Skeletal muscle tissue (tissue), 4 donors: ENCODE results near the gene NELFA. TPM values are rescaled to one million over a fixed set of nuclear protein-coding genes. Genes with fewer than 3 reads are reported as not detected.
"Not testable (repeated sequence)": the region's sequence is repeated elsewhere in the genome, so short reads cannot be mapped to it uniquely, and the experiment has no call there.

ENCODE experiments used
- H3K27ac ChIP-seq: one replicate; pipeline ENCODE4 v1.7.0; 2013; ENCODE audit warnings: mild to moderate bottlenecking, low read depth, low read length, inconsistent platforms
- H3K27me3 ChIP-seq, 3 donors: one replicate each; pipeline ENCODE4 v1.7.0; 2013; ENCODE audit warnings: low read length in 3 of 3; ENCODE audit not compliant: control insufficient read depth in 3 of 3, insufficient read depth in 3 of 3
- H3K36me3 ChIP-seq, 3 donors: one replicate each; pipeline ENCODE4 v1.7.0; 2013; ENCODE audit warnings: low read length in 3 of 3; ENCODE audit not compliant: control insufficient read depth in 3 of 3, insufficient read depth in 3 of 3
- H3K4me1 ChIP-seq, 3 donors: one replicate each; pipeline ENCODE4 v1.7.0; 2013; ENCODE audit warnings: low read length in 3 of 3, mild to moderate bottlenecking in 3 of 3; ENCODE audit not compliant: control insufficient read depth in 3 of 3, insufficient read depth in 3 of 3
- H3K4me3 ChIP-seq, 3 donors: one replicate each; pipeline ENCODE4 v1.7.0; 2013; ENCODE audit warnings: low read length in 3 of 3
- H3K9ac ChIP-seq, 3 donors: one replicate each; pipeline ENCODE4 v1.7.0; 2013; ENCODE audit warnings: low read length in 3 of 3, mild to moderate bottlenecking in 3 of 3, moderate library complexity in 2 of 3, low read depth in 1 of 3
- H3K9me3 ChIP-seq, 3 donors: one replicate each; pipeline ENCODE4 v1.7.0; 2013; ENCODE audit warnings: low read length in 3 of 3; ENCODE audit not compliant: control insufficient read depth in 3 of 3
- total RNA-seq: library from RNA; depleted of rRNA; stranded (reverse); fragments of >200 nt; gene quantifications from one replicate; pipeline ENCODE4 v1.2.3, GENCODE V29; 2014
- donor health status: Osteomylitis.

Gene NELFA
- total RNA-seq, 1 donor from 2014 or later = 15.1 TPM

DNA sequence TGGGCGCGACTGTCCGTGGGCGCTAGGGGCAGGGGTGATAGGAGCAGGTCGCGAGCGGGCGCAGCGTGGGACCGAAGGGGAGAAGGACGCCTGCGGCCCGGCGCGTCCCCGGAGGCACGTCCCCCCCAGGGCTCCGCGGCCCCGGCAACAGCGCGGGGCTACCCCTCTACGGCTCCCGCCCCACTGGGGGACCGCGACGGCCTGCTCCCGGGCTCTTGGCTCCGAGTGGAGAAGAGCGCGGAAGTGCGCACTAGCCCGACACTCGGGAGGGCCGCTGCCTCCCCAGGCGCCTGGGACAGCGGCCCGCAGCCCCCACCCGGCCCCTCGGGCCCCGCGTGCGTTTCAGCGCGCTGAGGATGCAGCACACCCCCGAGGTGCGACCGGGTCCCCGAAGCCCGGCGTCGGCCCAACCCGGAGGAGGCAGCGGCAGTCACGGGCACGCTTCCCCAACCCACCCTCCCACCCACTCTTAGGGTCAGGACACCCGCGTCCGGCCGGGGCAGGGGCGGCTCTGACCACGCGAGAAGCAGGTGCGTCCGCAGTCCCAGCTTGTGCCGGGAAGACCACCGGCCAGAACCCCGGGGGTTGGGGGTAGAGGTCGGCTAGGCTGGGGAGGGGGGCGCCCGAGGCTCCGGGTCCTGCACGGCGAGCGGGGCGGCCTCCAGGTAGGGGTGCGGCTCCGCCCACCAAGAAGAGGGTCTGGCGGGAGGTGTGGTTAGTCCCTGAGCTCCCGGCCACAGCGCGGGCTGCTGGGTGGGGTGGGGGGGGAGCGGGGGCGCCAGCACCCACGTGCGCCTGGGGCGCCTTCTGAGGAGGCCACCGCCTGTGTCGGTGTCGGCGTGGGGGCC is 31.8 kb upstream of the NELFA start:
- Histone ChIP-seq H3K9me3 (no peaks in the 10 kb centered on the region), H3K9ac (no peak overlapping the region), H3K4me1 (peaks cover 6 to 11% (median 8%) of the 10 kb centered on the region in 3 donors), H3K27me3 (peaks cover 29 to 41% (median 41%) of the 10 kb centered on the region in 3 donors), H3K36me3 (no peaks in the 10 kb centered on the region), H3K4me3 (peak overlapping the region in 1 of 3 donors; percentile 65), H3K27ac (no peak overlapping the region)

- Histone ChIP-seq H3K4me1 (peaks cover 6 to 8% (median 6%) of the 10 kb centered on the region in 3 donors), H3K9me3 (no peaks in the 10 kb centered on the region), H3K27me3 (peaks cover 15 to 21% (median 17%) of the 10 kb centered on the region in 3 donors), H3K4me3 (no peak overlapping the region), H3K36me3 (no peaks in the 10 kb centered on the region), H3K27ac (no peak overlapping the region), H3K9ac (no peak overlapping the region)
These were observed 28.1 kb upstream of the NELFA start for GRCh38 chr4:2036866-2037265.

DNA sequence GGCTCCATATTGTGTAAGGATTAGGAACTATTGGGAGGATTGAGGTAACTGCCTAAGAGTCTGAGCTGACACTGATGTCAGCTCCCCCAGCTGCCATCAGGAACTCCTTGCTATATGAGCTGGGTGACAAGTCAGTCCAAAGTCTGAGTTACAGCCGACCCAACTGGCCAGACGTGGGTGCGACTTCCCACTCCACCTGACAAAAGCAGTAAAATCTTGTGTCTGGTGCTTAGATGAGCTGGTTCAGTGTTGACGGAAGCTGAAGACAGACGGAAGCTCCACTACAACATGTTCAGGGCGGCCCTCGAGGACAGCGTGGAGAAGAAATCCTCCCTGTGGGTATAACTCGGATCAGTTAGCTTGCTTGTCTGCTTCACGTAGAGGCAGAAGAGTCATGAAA is 27.6 kb upstream of the NELFA start:
- Histone ChIP-seq H3K27ac (no peak overlapping the region), H3K27me3 (peaks cover 10 to 16% (median 12%) of the 10 kb centered on the region in 3 donors), H3K36me3 (no peaks in the 10 kb centered on the region), H3K4me1 (peaks cover under 1 to 3% (median 3%) of the 10 kb centered on the region in 3 donors), H3K9me3 (no peaks in the 10 kb centered on the region), H3K4me3 (no peak overlapping the region), H3K9ac (peak overlapping the region in 1 of 3 donors; percentile 10)

- H3K36me3 ChIP-seq, H3K27me3 ChIP-seq, H3K4me1 ChIP-seq, H3K9me3 ChIP-seq, H3K27ac ChIP-seq, H3K4me3 ChIP-seq, H3K9ac ChIP-seq: not testable (repeated sequence)
These were observed 22.4 kb upstream of the NELFA start for GRCh38 chr4:2031161-2031560.

GRCh38 chr4:2027120-2027519 is 18.3 kb upstream of the NELFA start:
- not testable (repeated sequence) for H3K27ac ChIP-seq, H3K4me3 ChIP-seq, H3K27me3 ChIP-seq, H3K9ac ChIP-seq, H3K4me1 ChIP-seq, H3K36me3 ChIP-seq, H3K9me3 ChIP-seq

DNA sequence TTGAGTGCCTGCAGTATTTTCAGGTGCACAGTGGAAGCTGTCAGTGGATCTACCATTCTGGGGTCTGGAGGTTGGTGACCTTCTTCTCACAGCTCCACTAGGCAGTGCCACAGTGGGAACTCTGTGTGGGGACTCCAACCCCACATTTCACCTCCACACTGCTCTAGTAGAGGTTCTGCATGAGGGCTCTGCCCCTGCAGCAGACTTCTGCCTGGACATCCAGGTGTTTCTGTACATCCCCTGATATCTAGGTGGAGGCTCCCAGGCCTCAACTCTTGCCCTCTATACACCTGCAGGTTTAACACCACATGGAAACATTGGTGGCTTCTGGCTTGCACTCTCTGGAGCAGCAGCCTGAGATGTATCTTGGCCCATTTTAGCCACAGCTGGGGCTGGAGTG is 17.0 kb upstream of the NELFA start:
- Histone ChIP-seq H3K9ac (no peak overlapping the region), H3K4me3 (no peak overlapping the region), H3K36me3 (no peaks in the 10 kb centered on the region), H3K4me1 (no peaks in the 10 kb centered on the region), H3K27ac (no peak overlapping the region), H3K27me3 (peaks cover 0 to 7% (median 4%) of the 10 kb centered on the region in 3 donors), H3K9me3 (no peaks in the 10 kb centered on the region)

GRCh38 chr4:2024683-2025082 is 15.9 kb upstream of the NELFA start:
- no peaks in the 10 kb centered on the region for H3K9me3 ChIP-seq
- H3K4me1 ChIP-seq = no peaks in the 10 kb centered on the region
- no peak overlapping the region for H3K9ac ChIP-seq
- H3K27me3 ChIP-seq = peaks cover 0 to 7% (median 4%) of the 10 kb centered on the region in 3 donors
- H3K27ac ChIP-seq = no peak overlapping the region
- H3K36me3 ChIP-seq = no peaks in the 10 kb centered on the region
- no peak overlapping the region for H3K4me3 ChIP-seq

DNA sequence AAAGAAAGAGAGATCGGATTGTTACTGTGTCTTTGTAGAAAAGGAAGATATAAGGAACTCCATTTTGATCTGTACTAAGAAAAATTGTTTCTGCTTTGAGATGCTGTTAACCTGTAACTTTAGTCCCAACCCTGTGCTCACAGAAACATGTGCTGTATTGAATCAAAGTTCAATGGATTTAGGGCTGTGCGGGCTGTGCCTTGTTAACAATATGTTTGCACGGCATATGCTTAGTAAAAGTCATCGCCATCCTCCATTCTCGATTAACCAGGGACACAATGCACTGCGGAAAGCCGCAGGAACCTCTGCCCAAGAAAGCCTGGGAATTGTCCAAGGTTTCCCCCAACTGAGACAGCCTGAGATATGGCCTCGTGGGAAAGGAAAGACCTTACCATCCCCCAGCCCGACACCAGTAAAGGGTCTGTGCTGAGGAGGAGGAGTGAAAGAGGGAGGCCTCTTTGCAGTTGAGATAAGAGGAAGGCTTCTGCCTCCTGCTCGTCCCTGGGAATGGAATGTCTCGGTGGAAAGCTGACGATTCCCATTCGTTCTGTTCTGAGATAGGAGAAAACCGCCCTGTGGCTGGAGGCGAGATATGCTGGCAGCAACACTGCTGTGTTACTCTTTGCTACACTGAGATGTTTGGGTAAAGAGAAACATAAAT is 12.7 kb upstream of the NELFA start:
- not testable (repeated sequence) for H3K4me1 ChIP-seq, H3K4me3 ChIP-seq, H3K9ac ChIP-seq, H3K36me3 ChIP-seq, H3K9me3 ChIP-seq, H3K27ac ChIP-seq
- peaks cover 0 to 11% (median 4%) of the 10 kb centered on the region in 3 donors for H3K27me3 ChIP-seq

- Histone ChIP-seq H3K27me3 (peaks cover 0 to 4% (median 0%) of the 10 kb centered on the region in 3 donors), H3K36me3 (no peaks in the 10 kb centered on the region), H3K27ac (no peak overlapping the region), H3K9me3 (no peaks in the 10 kb centered on the region), H3K9ac (no peak overlapping the region), H3K4me1 (peaks cover 0 to 2% (median 0%) of the 10 kb centered on the region in 3 donors), H3K4me3 (no peak overlapping the region)
These were observed 6.2 kb upstream of the NELFA start for GRCh38 chr4:2015008-2015407.

DNA sequence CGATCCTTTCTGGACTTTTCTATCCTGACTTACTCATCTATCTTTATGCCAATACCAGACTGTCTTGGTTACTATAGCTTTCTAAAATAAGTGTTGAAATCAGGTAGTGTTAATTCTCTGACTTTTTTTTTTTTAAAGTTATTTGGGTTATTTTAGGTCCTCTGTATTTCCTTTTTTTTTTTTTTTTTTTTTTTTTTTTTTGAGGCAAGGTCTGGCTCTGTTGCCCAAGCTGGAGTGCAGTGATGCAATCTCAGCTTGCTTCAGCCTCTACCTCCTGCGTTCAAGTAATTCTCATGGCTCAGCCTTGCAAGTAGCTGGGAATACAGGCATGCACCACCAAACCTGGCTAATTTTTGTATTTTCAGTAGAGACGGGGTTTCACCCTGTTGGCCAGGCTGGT is 2.8 kb upstream of the NELFA start:
- Histone ChIP-seq H3K9me3 (no peaks in the 10 kb centered on the region), H3K27me3 (no peaks in the 10 kb centered on the region), H3K36me3 (no peaks in the 10 kb centered on the region), H3K27ac (no peak overlapping the region), H3K9ac (no peak overlapping the region), H3K4me3 (no peak overlapping the region), H3K4me1 (peaks cover 11 to 18% (median 14%) of the 10 kb centered on the region in 3 donors)
